Measurements from ENCODE around the gene DENND10.

- TF ChIP-seq POLR2A (IDR thresholded peaks at IDR 0.05), result no peak
- no peak for TF ChIP-seq CTCF (IDR thresholded peaks at IDR 0.05)
- TF ChIP-seq POLR2AphosphoS5 (IDR thresholded peaks at IDR 0.05), result no peak
These were observed 30.3 kb upstream of the DENND10 start for GRCh38 chr10:119073584-119073983.
